NCI-H2107 treated with DMSO at 0.1 percent for 48 hours (cell line): ENCODE measurements around the gene ATG10.
"Not testable (repeated sequence)": the region's sequence is repeated elsewhere in the genome, so short reads cannot be mapped to it uniquely, and the experiment has no call there.

Experiments used
- DNase-seq: peaks from one replicate; lab custom pipeline; 2025; ENCODE audit not compliant: unreplicated experiment; lab: John Stamatoyannopoulos, UW

ATG10 gene

DNA sequence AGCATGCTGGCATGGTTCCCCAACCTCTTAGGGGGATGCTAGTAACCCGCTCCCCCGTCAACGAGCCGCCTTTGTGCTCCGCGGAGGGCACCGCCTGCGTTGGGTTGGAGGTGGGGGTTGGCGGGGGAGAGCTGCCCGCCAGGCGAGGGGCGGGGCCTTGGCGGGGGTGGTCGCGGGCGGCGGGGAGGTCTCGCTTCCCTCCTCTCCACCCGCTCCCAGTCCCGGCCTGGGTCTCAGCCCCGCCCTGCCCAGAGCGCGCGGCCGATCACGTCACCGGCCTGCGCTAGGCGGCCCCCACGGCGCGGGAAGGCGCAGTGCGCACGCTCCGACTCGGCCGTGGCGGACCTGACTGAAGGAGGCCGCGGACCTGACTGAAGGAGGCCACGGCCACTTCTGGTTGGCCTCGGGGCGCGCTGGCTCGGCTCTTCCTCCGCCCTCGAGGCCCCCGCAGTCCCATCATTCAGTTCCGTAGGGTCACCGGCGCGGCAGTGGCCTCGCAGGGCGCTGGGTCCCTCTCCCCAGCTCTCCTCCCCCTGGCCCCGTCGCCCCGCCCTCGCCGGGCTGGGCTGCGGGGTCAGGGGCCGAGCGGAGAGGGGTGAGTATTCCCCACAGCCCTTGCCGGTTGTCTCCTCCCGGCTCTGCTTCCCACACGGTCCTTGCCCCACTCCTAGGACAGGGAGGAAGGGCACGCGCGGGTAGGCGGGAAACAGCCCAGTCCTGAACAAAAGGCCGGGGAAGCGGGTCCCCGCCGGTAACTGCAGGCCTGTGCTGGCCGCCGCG lies at the start of gene ATG10:
TSS of gene ATG10 (plus strand) at position 312 of the 780 bp plus-strand sequence. CDS start 15,548 bp downstream, outside the sequence.
- DNase-seq: peak; percentile 70

DNA sequence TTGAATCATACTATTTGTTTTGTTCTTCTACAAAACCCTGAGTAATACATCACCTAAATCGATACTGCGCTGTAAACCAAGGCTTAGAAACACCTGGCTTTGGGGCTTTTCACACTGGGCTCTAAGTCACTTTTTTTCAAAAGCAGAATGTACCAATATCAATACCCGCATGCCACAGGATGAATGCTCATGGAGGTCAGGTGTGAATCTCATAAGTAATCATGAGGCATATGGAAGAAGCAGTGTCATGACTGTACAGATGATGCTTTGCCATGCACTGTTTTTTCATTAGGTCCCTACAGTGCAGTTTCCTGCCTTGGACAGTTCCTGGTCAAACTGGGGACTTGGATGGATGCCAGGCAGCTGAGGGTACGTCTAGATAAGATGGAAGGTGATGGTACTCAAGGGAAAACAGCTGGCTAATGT lies 49.0 kb upstream of the ATG10 start:
- DNase-seq: no peak

- no peak for DNase-seq
Observed at GRCh38 chr5:81924442-81924841, 47.4 kb upstream of the ATG10 start.

DNA sequence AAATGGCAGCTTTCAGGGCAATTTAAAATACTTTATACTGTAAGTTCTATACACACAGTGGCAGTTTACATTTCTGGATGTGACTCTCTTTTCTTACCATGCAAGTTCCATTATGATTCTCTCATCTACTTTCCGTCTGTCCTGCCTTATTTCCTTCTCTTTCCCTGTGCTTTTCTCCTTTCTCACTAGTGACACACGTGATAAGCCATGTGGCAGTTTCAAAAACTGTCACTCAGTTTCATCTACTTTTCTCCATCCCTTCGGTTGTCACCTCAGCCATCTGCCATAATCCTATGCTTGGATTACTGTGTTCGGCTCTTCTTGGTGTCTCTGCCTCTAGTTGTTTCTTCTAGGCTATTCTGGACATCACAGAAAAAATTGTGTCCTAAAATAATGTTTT lies 46.8 kb upstream of the ATG10 start:
- DNase-seq: no peak

- no peak for DNase-seq
Observed at GRCh38 chr5:81925981-81926380, 45.8 kb upstream of the ATG10 start.

- DNase-seq: no peak
Observed at GRCh38 chr5:81936066-81936465, 35.8 kb upstream of the ATG10 start.

- no peak for DNase-seq
Observed at GRCh38 chr5:81936750-81937149, 35.1 kb upstream of the ATG10 start.

- no peak for DNase-seq
Observed at GRCh38 chr5:81942746-81943145, 29.1 kb upstream of the ATG10 start.

- DNase-seq: peak; percentile 67
Observed at GRCh38 chr5:81948349-81948748, 23.5 kb upstream of the ATG10 start.

- DNase-seq: no peak
Observed at GRCh38 chr5:81949462-81949861, 22.4 kb upstream of the ATG10 start.

DNA sequence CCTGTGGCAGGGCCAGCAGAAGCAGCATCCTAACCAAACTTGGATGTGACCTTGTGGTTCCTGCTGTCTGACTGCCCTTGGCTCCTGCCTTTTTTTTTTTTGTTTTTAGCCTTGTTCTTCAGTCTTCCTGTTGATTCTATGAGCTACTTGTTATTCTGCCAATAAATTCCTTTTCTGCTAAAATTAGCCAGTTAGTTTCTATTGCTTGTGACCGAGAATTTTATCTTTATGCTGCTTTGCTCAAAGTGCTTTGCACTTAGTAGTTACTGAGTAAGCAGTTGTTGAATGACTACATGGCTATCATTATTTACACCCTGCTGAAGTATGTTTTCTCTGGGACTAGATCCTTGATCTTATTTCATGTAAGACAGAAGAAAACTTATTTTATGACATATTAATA lies 20.8 kb upstream of the ATG10 start:
- DNase-seq: no peak

- not testable (repeated sequence) for DNase-seq
Observed at GRCh38 chr5:81954796-81955195, 17.0 kb upstream of the ATG10 start.

GRCh38 chr5:81958129-81958528 lies 13.7 kb upstream of the ATG10 start:
- not testable (repeated sequence) for DNase-seq

- DNase-seq: no peak
Observed at GRCh38 chr5:81961651-81962440, 10.0 kb upstream of the ATG10 start.

GRCh38 chr5:81963544-81963943 lies 8.3 kb upstream of the ATG10 start:
- no peak for DNase-seq

DNA sequence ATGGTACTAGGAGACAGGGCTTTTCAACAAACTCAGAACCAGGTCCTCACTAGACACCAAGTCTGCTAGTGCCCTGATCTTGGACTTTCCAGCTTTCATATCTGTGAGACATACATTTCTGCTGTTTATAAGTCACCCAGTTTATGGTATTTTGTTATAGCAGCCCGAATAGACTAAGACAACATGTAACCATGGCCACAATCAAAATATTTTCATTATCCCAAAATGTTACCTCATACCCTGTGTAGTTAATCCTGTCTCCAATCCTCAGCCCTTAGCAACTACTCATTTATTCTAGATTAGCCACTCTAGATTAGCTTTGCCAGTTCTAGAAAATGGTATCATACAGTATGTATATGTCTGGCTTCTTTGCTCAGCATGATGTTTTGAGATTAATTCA lies 6.3 kb upstream of the ATG10 start:
- DNase-seq: no peak

DNA sequence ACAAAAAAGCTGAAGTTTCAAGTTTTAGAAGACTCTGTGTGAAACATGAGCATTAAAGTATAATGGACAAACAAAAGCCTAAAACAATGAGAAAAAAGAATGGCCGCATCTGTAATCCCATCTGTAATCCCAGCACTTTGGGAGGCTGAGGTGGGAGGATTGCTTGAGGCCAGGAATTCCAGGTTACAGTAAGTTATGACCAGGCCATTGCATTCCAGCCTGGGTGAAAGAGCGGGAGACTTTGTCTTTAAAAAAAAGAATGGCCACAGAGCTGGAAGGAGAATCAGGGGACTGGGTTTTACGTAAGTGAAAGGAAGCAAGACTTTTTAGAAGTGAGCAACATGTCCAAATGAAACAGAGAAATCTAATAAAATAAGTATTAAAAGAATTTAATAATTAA lies 2.6 kb upstream of the ATG10 start:
- DNase-seq: no peak

DNA sequence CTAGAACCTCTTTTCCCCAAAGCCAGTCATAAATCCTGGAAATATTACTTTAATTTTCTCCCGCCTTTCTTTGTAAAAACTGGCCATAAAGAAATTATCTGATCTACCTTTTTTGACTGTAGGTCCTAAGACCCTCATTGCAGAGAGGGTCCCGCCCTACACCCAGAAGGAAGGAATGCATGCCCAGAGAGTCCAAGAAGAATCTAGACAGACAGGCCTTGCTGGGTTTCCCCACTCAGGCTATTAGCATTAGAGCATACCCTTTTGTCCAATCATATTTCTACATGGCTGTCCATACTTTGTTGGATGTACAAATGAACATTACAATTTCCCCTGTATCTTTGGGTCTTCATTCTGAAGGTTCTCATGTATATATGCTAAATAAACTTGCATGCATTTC lies 1.9 kb upstream of the ATG10 start:
- no peak for DNase-seq

- no peak for DNase-seq
Observed at GRCh38 chr5:81971111-81971711, 612 bp upstream of the ATG10 start.

- DNase-seq: no peak
Observed at GRCh38 chr5:81972492-81972783, 615 bp downstream of the ATG10 start.

GRCh38 chr5:81980160-81980559 lies 8.3 kb downstream of the ATG10 start:
- no peak for DNase-seq

GRCh38 chr5:81980598-81981260 lies 8.9 kb downstream of the ATG10 start:
- DNase-seq: no peak
